HG03135 (cell line): ENCODE measurements around the gene ALX4.

Experiments
- ATAC-seq: cut with Tn5 transposase; IDR thresholded peaks from one replicate; pipeline ENCODE4 v1.9.1; 2021; ENCODE audit warnings: mild to moderate bottlenecking, moderate library complexity; ENCODE audit not compliant: unreplicated experiment

The ALX4 gene

GRCh38 chr11:44316659-44317240 lies 6.8 kb upstream of the ALX4 start:
- ATAC-seq, result no peak

GRCh38 chr11:44315947-44316658 lies 6.2 kb upstream of the ALX4 start:
- no peak for ATAC-seq

GRCh38 chr11:44314733-44315132 lies 4.8 kb upstream of the ALX4 start:
- no peak for ATAC-seq

GRCh38 chr11:44313761-44314489 lies 4.0 kb upstream of the ALX4 start:
- ATAC-seq, result no peak

- no peak for ATAC-seq
These were observed 2.9 kb upstream of the ALX4 start for GRCh38 chr11:44312876-44313275.

- ATAC-seq, result no peak
These were observed 1.7 kb upstream of the ALX4 start for GRCh38 chr11:44311339-44312261.

GRCh38 chr11:44310463-44311272 lies 729 bp upstream of the ALX4 start:
- no peak for ATAC-seq

GRCh38 chr11:44310206-44310462 lies 195 bp upstream of the ALX4 start:
- no peak for ATAC-seq

- ATAC-seq, result no peak
These were observed 939 bp downstream of the ALX4 start for GRCh38 chr11:44308923-44309477.

- ATAC-seq, result no peak
These were observed 1.6 kb downstream of the ALX4 start for GRCh38 chr11:44308256-44308922.

- no peak for ATAC-seq
These were observed 2.4 kb downstream of the ALX4 start for GRCh38 chr11:44307340-44308099.

GRCh38 chr11:44306918-44307244 lies 3.1 kb downstream of the ALX4 start:
- no peak for ATAC-seq

GRCh38 chr11:44306052-44306917 lies 3.7 kb downstream of the ALX4 start:
- no peak for ATAC-seq

GRCh38 chr11:44305470-44306051 lies 4.4 kb downstream of the ALX4 start:
- ATAC-seq, result no peak

- no peak for ATAC-seq
These were observed 4.9 kb downstream of the ALX4 start for GRCh38 chr11:44305026-44305469.

- ATAC-seq, result no peak
These were observed 5.6 kb downstream of the ALX4 start for GRCh38 chr11:44304091-44305025.
